H54 (cell line): ENCODE results near the gene TAS2R60.

Experiments
- DNase-seq: peaks from one replicate; pipeline ENCODE4 v3.0.0; 2011; ENCODE audit warnings: low spot score, mixed read lengths; ENCODE audit not compliant: insufficient read length
- FAIRE-seq: peaks from 3 replicates; lab custom pipeline; 2011; peaks lifted over from hg19 to GRCh38; lab: Jason Lieb, UNC
- POLR2A ChIP-seq: IDR thresholded peaks from 2 replicates; pipeline ENCODE4 v1.6.1; 2011; ENCODE audit warnings: low read depth, mild to moderate bottlenecking, low read length

The TAS2R60 gene

GRCh38 chr7:143439866-143440265, 3.4 kb upstream of the TAS2R60 start:
- FAIRE-seq (no peak), DNase-seq (no peak)
- no peak for TF ChIP-seq POLR2A

- DNase-seq: no peak
- TF ChIP-seq POLR2A: no peak
- FAIRE-seq: no peak
Observed at GRCh38 chr7:143444063-143444782, 970 bp downstream of the TAS2R60 start.

DNA sequence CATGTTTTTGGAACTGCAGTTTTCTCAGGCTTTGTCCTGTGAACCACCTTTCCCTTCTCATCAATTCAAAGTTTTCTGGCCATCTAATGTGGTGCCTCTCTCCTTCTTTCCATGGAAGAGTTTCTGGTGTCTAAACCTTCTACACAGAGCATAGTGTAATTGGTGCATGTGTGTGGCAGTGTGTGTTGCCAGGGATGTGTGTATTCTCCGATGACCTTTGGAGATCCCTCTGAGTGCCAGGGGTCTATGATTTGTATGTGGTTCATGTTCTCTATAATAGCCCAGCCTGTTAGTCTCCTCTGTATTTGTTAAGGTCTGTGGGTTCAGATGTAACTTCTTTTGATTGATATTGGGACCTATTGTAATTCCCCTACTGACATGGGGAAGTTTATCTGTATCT, 1.5 kb downstream of the TAS2R60 start:
- DNase-seq (no peak), FAIRE-seq (no peak)
- TF ChIP-seq POLR2A: no peak

GRCh38 chr7:143447466-143447865, 4.2 kb downstream of the TAS2R60 start:
- DNase-seq: no peak
- TF ChIP-seq POLR2A: no peak
- no peak for FAIRE-seq

GRCh38 chr7:143448429-143448828, 5.2 kb downstream of the TAS2R60 start:
- no peak for TF ChIP-seq POLR2A
- no peak for DNase-seq
- no peak for FAIRE-seq

DNA sequence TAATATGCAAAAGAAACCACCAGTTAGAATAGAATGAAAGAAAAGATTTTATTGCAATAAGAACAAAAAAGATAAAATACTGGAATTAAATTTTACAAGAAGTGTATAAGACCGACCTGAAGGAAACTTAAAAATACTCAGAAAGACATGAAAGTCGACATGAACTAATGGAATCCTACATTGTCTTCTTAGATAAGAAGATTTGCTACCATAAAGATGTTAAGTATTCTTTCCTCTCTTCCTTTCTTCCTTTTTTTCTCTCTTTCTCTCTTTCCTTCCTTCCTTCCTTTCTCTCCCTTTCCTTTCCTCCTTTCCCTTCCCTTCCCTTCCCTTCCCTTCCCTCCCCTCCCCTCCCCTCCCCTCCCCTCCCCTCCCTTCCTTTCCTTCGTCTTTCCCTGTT, 6.5 kb downstream of the TAS2R60 start:
- no peak for DNase-seq
- TF ChIP-seq POLR2A: no peak
- no peak for FAIRE-seq

GRCh38 chr7:143451122-143451521, 7.9 kb downstream of the TAS2R60 start:
- no peak for TF ChIP-seq POLR2A
- FAIRE-seq (no peak), DNase-seq (no peak)

- TF ChIP-seq POLR2A: no peak
- no peak for DNase-seq
- no peak for FAIRE-seq
Observed at GRCh38 chr7:143451746-143452145, 8.5 kb downstream of the TAS2R60 start.

DNA sequence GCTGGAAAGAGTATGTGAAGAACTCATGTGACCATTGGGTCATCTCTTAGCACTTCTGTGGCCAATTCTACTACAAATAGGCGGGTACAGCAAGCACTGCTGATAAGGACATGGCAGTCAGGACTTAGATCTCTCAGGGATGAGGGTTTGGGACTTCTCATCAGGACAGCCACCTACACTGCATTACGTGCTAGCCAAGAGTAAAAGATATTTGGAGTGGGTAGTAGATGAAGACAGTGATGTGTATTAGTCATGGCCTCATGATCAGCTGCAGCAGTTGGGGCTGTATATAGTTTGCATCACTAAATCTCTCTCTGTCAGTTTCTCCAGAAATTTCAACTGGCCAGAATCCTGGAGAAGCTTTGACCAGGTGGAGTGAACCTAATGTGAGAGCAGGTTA, 9.2 kb downstream of the TAS2R60 start:
- FAIRE-seq (no peak), DNase-seq (no peak)
- no peak for TF ChIP-seq POLR2A

DNA sequence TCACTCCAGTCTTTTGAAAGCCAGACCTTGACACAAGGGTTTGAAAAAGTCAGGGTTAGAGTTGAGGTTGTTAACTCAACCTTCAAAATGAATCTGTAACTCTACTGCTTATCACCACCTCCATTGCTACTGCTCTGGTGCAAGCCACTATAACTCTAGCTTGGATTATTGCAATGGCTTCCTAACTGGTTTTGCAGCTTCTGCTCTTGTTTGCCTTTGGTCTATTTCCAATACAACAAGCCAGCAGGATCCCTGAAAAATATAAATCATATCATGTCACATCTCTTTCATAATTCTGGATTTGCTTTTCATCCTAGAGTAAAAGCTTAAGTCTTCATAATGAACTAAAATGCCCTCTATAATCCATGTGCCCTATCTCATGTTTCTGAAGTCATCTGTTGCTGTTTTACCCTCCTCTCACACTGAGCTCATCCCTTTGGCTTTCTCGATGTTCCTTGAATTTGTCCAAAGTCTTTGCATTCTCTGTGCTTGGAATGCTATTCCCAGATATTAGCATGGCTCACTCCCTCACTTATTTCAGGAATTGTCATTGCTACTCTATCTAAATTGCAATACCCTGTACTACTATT, 10.9 kb downstream of the TAS2R60 start:
- TF ChIP-seq POLR2A: no peak
- FAIRE-seq (no peak), DNase-seq (no peak)

DNA sequence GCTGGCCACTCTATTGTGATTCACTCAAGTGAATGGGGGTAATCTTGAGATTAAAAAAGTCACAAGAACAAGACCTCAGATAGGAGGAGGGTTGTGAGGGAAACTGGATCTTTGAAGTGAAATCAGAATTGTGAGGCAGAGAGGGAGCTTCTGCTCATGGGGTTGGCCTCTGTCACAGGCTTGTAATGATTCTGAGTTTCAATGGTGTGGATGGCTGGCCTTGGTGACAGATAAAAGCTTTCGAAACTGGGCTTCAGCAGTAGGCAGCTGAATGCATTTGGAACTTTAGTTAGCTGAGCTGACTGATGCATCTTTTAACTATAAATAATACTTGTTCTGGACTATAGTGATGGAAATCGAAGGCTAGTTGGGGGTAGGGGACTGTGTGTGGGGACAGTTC, 12.2 kb downstream of the TAS2R60 start:
- no peak for TF ChIP-seq POLR2A
- FAIRE-seq (no peak), DNase-seq (no peak)

DNA sequence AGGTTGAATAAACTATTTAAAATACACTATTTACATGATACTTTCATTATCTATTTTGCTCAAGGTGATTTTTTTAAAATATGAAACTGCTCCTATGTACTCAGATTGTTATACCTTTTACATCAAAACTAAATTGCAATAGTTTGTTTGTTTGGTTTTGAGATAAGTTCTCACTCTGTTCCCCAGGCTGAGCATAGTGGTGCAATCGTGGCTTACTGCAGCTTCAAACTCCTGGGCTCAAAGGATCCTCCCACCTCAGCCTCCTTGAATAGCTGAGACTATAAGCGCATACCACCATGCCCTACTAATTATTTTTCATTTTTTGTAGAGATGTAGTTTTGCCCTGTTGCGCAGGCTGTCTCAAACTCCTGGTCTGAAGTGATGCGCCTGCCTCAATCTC, 12.7 kb downstream of the TAS2R60 start:
- no peak for DNase-seq
- TF ChIP-seq POLR2A: no peak
- no peak for FAIRE-seq

GRCh38 chr7:143456992-143457793, 13.9 kb downstream of the TAS2R60 start:
- no peak for DNase-seq
- no peak for FAIRE-seq
- TF ChIP-seq POLR2A: no peak

DNA sequence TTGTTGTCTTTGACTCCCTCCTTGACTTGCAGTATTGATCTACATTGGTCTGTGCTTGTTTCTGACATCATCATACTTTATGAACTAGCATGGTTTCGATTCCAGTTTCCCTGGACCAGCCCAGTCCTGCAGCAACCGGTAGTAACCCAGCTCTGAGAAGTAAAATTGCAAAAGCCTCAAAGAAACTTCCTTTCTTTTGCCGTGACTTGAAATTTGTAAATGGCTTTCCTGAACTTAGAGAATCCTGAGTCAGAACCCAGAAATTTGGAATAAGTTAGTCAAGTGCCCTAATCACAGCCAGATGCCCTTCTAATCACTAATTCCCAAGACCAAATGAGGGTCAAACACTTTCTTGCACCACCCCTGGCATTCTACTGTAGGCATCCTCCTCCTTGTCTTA, 15.0 kb downstream of the TAS2R60 start:
- no peak for TF ChIP-seq POLR2A
- no peak for DNase-seq

GRCh38 chr7:143458681-143459080, 15.4 kb downstream of the TAS2R60 start:
- DNase-seq: no peak
- no peak for TF ChIP-seq POLR2A
- no peak for FAIRE-seq

More for the DNA sequence above, 15.0 kb downstream of the TAS2R60 start:
- FAIRE-seq: no peak
